ENCODE data around the gene VWA2. TPM values are rescaled to one million over a fixed set of nuclear protein-coding genes. Genes with fewer than 3 reads are reported as not detected.

VWA2 gene
- total and polyA plus RNA-seq, 2 donors (not counting 3 experiments of a cell fraction or from before 2014, with no cell fraction given), result not detected

- no peak overlapping the region for H3K9ac ChIP-seq (replicated peaks; ENCODE audit: extremely low read depth, insufficient read depth, low read length)
Observed at GRCh38 chr10:114288424-114289095, 49.5 kb downstream of the VWA2 start.

DNA sequence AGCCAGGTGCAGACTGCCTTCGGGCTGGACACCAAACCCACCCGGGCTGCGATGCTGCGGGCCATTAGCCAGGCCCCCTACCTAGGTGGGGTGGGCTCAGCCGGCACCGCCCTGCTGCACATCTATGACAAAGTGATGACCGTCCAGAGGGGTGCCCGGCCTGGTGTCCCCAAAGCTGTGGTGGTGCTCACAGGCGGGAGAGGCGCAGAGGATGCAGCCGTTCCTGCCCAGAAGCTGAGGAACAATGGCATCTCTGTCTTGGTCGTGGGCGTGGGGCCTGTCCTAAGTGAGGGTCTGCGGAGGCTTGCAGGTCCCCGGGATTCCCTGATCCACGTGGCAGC is 50.0 kb downstream of the VWA2 start:
- H3K4me2 ChIP-seq (ENCODE audit: insufficient read depth, low read length), result no peak overlapping the region
- no peak for DNase-seq (ENCODE audit: low read depth, low spot score)
- H2AFZ ChIP-seq (ENCODE audit: low read depth, low read length), result no peak overlapping the region
- no peak overlapping the region for H3K4me3 ChIP-seq (replicated peaks in 1 of 3; ENCODE audit: insufficient read depth in 1 of 3, low read depth in 1 of 3, low read length in 3 of 3)
- H3K9ac ChIP-seq (replicated peaks; ENCODE audit: extremely low read depth, insufficient read depth, low read length), result no peak overlapping the region
- ChIA-PET CTCF (no interaction called here), POLR2A (no interaction called here)
- peaks cover 0 to 5% of the 10 kb centered on the region in 2 experiments for H3K27me3 ChIP-seq (ENCODE audit: control insufficient read depth in 2 of 2, insufficient read depth in 2 of 2, low read length in 2 of 2)
- H3K9me1 ChIP-seq (replicated peaks; ENCODE audit: control insufficient read depth, extremely low read depth, insufficient read depth, low read length), result no peaks in the 10 kb centered on the region
- H3K36me3 ChIP-seq (ENCODE audit: control insufficient read depth in 2 of 2, extremely low read depth in 1 of 2, insufficient read depth in 2 of 2, low read length in 2 of 2), result no peaks in the 10 kb centered on the region
- H3K4me1 ChIP-seq (ENCODE audit: control insufficient read depth, extremely low read depth, insufficient read depth, low read length), result no peaks in the 10 kb centered on the region
- FAIRE-seq, result no peak
- no peak for TF ChIP-seq POLR2AphosphoS5 (IDR thresholded peaks at IDR 0.05; ENCODE audit: insufficient read depth, low read depth, low read length)
- TF ChIP-seq POLR2A (IDR thresholded peaks at IDR 0.05; ENCODE audit: low read depth, low read length), result no peak
- no peak for TF ChIP-seq JUN (IDR thresholded peaks at IDR 0.05; ENCODE audit: borderline replicate concordance, insufficient read depth, insufficient read length, low read depth)
- no peak for TF ChIP-seq MYC (IDR thresholded peaks at IDR 0.05; ENCODE audit: low read depth, low read length)
- TF ChIP-seq GATA2 (IDR thresholded peaks at IDR 0.05; ENCODE audit: insufficient read depth, insufficient read length, low read depth, low read length), result no peak
- TF ChIP-seq EZH2 (IDR thresholded peaks at IDR 0.05; ENCODE audit: borderline replicate concordance, low read depth, low read length, severe bottlenecking), result no peak
- TF ChIP-seq MAX (IDR thresholded peaks at IDR 0.05; ENCODE audit: insufficient read depth, insufficient read length), result no peak
- TF ChIP-seq, protein P1, sequence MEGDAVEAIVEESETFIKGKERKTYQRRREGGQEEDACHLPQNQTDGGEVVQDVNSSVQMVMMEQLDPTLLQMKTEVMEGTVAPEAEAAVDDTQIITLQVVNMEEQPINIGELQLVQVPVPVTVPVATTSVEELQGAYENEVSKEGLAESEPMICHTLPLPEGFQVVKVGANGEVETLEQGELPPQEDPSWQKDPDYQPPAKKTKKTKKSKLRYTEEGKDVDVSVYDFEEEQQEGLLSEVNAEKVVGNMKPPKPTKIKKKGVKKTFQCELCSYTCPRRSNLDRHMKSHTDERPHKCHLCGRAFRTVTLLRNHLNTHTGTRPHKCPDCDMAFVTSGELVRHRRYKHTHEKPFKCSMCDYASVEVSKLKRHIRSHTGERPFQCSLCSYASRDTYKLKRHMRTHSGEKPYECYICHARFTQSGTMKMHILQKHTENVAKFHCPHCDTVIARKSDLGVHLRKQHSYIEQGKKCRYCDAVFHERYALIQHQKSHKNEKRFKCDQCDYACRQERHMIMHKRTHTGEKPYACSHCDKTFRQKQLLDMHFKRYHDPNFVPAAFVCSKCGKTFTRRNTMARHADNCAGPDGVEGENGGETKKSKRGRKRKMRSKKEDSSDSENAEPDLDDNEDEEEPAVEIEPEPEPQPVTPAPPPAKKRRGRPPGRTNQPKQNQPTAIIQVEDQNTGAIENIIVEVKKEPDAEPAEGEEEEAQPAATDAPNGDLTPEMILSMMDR (IDR thresholded peaks at IDR 0.05; ENCODE audit: extremely low read depth in 1 of 2, insufficient read depth in 1 of 2, low read depth in 1 of 2, low read length in 2 of 2), result no peak
- dilution Hi-C loops (cut with MboI; ENCODE audit: extremely low pct_ligation_motif_present, low sequenced_read_pairs) (no loop called here), intact Hi-C loops (cut with micrococcal nuclease) (no loop called here)
- H4K20me1 ChIP-seq (replicated peaks; ENCODE audit: control insufficient read depth, extremely low read depth, insufficient read depth, low read length), result no peaks in the 10 kb centered on the region
- no peaks in the 10 kb centered on the region for H3K9me3 ChIP-seq (replicated peaks; ENCODE audit: control insufficient read depth, insufficient read depth, low read length)
- H3K79me2 ChIP-seq (ENCODE audit: control insufficient read depth, insufficient read depth, low read length), result no peaks in the 10 kb centered on the region
- no TSS peak for BruUV-seq (replicated peaks)
- H3K27ac ChIP-seq (ENCODE audit: insufficient read depth, low read depth, low read length), result no peak overlapping the region

More at GRCh38 chr10:114288424-114289095, 49.5 kb downstream of the VWA2 start:
- no peaks in the 10 kb centered on the region for H3K9me1 ChIP-seq (replicated peaks; ENCODE audit: control insufficient read depth, extremely low read depth, insufficient read depth, low read length)
- H4K20me1 ChIP-seq (replicated peaks; ENCODE audit: control insufficient read depth, extremely low read depth, insufficient read depth, low read length), result no peaks in the 10 kb centered on the region
- no peak overlapping the region for H3K4me3 ChIP-seq (replicated peaks in 1 of 3; ENCODE audit: insufficient read depth in 1 of 3, low read depth in 1 of 3, low read length in 3 of 3)
- ChIA-PET POLR2A (no interaction called here), CTCF (interaction anchor here (2.2 kb wide), 1 partner anchor 15 kb away, joined by 11 read pairs; no protein-coding TSS in a partner anchor)
- dilution Hi-C loops (cut with MboI; ENCODE audit: extremely low pct_ligation_motif_present, low sequenced_read_pairs), result no loop called here
- DNase-seq (ENCODE audit: low read depth, low spot score) (no peak), FAIRE-seq (no peak)
- H3K27me3 ChIP-seq (ENCODE audit: control insufficient read depth in 2 of 2, insufficient read depth in 2 of 2, low read length in 2 of 2), result peaks cover 0 to 8% of the 10 kb centered on the region in 2 experiments
- no peaks in the 10 kb centered on the region for H3K4me1 ChIP-seq (ENCODE audit: control insufficient read depth, extremely low read depth, insufficient read depth, low read length)
- intact Hi-C loops (cut with micrococcal nuclease), result no loop called here
- no peaks in the 10 kb centered on the region for H3K79me2 ChIP-seq (ENCODE audit: control insufficient read depth, insufficient read depth, low read length)
- no peak overlapping the region for H3K27ac ChIP-seq (ENCODE audit: insufficient read depth, low read depth, low read length)
- no peaks in the 10 kb centered on the region for H3K9me3 ChIP-seq (replicated peaks; ENCODE audit: control insufficient read depth, insufficient read depth, low read length)
- no peak overlapping the region for H3K4me2 ChIP-seq (ENCODE audit: insufficient read depth, low read length)
- TF ChIP-seq EZH2 (IDR thresholded peaks at IDR 0.05; ENCODE audit: borderline replicate concordance, low read depth, low read length, severe bottlenecking), result no peak
- no peak for TF ChIP-seq GATA2 (IDR thresholded peaks at IDR 0.05; ENCODE audit: insufficient read depth, insufficient read length, low read depth, low read length)
- TF ChIP-seq POLR2A (IDR thresholded peaks at IDR 0.05; ENCODE audit: low read depth, low read length), result no peak
- no peak for TF ChIP-seq POLR2AphosphoS5 (IDR thresholded peaks at IDR 0.05; ENCODE audit: insufficient read depth, low read depth, low read length)
- no peak for TF ChIP-seq JUN (IDR thresholded peaks at IDR 0.05; ENCODE audit: borderline replicate concordance, insufficient read depth, insufficient read length, low read depth)
- TF ChIP-seq MAX (IDR thresholded peaks at IDR 0.05; ENCODE audit: insufficient read depth, insufficient read length), result no peak
- no peak for TF ChIP-seq FOS (IDR thresholded peaks at IDR 0.05; ENCODE audit: borderline replicate concordance, insufficient read depth, low read length)
- BruUV-seq (replicated peaks), result no TSS peak
- H2AFZ ChIP-seq (ENCODE audit: low read depth, low read length), result no peak overlapping the region
- no peaks in the 10 kb centered on the region for H3K36me3 ChIP-seq (ENCODE audit: control insufficient read depth in 2 of 2, extremely low read depth in 1 of 2, insufficient read depth in 2 of 2, low read length in 2 of 2)
